A549 treated with GW870086 at 1 μM for 4 hours (cell line): ENCODE data around the gene NBPF1. TPM values are rescaled to one million over a fixed set of nuclear protein-coding genes. Genes with fewer than 3 reads are reported as not detected.

Experiments used
- total RNA-seq: library from RNA; stranded (reverse); fragments of 200-300 nt; extraction: Qiagen RNA extraction; gene quantifications from 5 replicates; pipeline ENCODE4 v1.2.3, GENCODE V29; 2022; ENCODE audit warnings: low read depth

The NBPF1 gene
- total RNA-seq: 16.0 to 24.3 TPM (median 21.1 TPM) in 5 replicates

GRCh38 chr1:16613185-16614147, at the start of gene NBPF1:
NBPF1 (minus strand) TSS chr1:16613564.

GRCh38 chr1:16514107-16515055, 99.0 kb downstream of the NBPF1 start, which contains the start of gene RNU1-1:
RNU1-1 (minus strand) TSS chr1:16514285.

Other genes starting within 250 kb of the NBPF1 start
- gene SZRD1, start 246.3 kb downstream of the NBPF1 start, total RNA-seq: 72.6 to 93.5 TPM (median 90.7 TPM) in 5 replicates
- gene SPATA21, start 176.1 kb downstream of the NBPF1 start, total RNA-seq: 0.05 to 0.11 TPM (median 0.06 TPM) in 4 of 5 replicates, not detected in the other
- gene NECAP2, start 172.8 kb downstream of the NBPF1 start, total RNA-seq: 39.7 to 44.5 TPM (median 41.2 TPM) in 5 replicates
- gene RNU1-1, start 99.3 kb downstream of the NBPF1 start, total RNA-seq: 36.3 TPM in 1 of 5 replicates, not detected in the others
- 36.3 TPM in 1 of 5 replicates, not detected in the others for gene RNU1-3, start 53.4 kb upstream of the NBPF1 start, total RNA-seq
- 36.3 TPM in 1 of 5 replicates, not detected in the others for gene RNU1-4, start 127.0 kb upstream of the NBPF1 start, total RNA-seq